Cortex of kidney (tissue), 1 donor: ENCODE results near the gene LUM.

Experiments
- DNase-seq: peaks from one replicate; lab custom pipeline; 2025; lab: John Stamatoyannopoulos, UW

The LUM gene

GRCh38 chr12:91074154-91074709 lies 37.1 kb downstream of the LUM start:
- DNase-seq: no peak

DNA sequence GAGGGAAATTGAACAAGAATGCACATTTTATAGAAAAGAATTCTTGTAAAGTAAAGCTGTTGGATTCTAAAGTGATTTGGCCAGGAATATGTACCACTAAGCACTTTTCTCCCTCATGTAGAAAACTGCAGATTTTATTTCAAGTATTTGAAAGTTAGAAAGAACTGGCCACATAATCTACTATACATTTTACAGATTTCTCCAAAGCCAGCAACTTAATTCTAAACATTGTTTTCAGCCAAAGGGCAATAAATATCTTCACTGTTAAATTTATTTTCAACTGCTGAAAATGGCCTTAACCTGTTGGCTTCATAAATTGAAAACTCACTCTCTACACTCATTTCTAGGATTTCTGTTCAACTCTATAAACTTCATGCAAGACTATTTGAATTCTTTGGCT lies 37.9 kb downstream of the LUM start:
- DNase-seq: no peak

GRCh38 chr12:91072931-91073330 lies 38.4 kb downstream of the LUM start:
- DNase-seq: no peak

- DNase-seq: no peak
Observed at GRCh38 chr12:91070936-91071335, 40.4 kb downstream of the LUM start.

DNA sequence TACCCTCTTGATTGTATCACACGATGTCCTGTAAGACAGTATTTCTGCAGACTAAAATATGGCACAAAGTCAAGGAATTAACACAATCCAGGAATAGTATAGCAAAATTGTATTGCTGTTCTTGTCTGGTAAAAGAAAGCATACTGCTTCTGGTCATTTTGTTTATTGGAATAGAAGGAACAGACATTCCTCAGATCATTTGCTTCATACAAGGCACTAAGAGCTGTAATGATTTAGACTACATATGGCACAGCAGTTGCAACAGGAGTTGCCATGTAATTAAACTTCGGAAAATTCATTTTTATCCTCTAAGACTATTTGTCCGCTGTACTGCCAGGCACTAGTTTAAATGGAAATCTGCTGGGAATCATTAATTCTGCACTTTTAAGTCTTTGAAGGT lies 45.9 kb downstream of the LUM start:
- no peak for DNase-seq

DNA sequence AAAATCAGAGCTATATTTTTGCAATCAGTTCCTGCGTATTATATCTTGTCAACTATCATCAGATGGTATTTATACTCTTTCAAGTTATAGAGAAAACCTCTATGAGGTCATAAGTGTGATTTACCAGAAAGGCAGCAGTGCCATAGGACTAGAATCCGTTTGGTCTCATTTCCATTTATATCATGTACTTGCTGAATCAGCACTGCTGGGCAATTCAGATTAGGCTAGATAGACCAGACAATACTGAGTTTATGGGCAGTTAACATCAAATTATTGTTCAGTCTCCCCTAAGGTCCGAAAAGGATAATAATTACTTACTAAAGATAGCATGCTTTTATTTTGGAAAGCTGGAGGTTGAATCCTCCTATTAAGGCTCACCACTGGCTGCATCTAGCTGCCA lies 46.7 kb downstream of the LUM start:
- no peak for DNase-seq

DNA sequence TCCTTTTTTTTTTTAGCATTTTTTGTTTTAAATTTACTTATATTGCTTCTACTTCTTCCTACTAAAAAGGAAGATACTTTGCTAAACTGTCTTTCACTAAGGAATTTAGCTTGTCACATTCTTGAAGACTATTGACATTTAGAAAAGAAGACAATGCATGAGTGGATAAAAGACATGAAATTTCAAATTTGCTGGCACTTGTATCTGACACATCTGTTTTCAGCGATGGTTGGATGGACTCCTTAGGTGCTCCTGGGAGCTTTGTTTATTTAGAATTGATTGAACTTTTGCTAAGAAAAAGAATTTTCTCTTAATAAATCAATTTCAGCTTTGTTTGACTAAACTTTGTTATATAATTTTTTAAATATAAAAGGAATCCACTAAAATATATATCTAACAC lies 50.2 kb downstream of the LUM start:
- DNase-seq: no peak

- no peak for DNase-seq
Observed at GRCh38 chr12:91059211-91059610, 52.1 kb downstream of the LUM start.

GRCh38 chr12:91058786-91059185 lies 52.5 kb downstream of the LUM start:
- DNase-seq: no peak

DNA sequence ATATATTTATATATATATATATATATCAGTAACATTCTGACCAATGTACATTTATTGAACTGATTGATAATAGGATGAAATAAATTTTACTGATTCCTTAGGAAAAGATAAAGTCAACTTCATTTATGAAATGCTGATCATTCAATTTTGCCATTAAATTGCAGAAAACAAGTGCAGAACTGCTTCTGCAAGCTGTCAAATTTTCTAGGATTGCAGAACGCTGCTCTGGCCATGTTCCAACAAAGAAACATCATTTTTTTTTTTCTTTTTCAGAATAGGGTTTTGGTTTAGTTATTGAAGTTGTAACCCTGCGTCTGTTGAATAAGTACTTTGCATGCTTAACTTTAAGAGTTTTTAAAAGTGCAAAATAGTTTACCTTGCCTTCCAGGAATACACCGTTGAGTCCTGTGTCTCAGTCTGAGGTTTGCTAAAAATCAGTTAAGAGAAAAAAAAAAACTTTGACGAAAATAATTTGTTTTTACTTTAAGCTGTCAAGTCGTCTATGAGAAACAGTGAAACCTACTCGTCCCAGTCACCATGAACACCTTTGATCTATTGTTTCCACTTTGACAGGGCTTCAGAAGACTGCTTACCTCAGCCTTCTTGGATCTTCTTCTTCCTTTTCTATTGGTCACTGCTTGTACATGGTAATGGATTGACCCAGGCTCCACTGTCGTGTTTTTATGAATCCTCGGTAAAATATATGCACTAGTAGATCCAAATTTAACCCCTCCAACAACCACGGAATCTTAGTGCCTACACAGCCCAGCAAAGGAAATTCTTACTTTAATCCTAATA lies 53.7 kb downstream of the LUM start, which contains the start of gene KERA:
Gene KERA (minus strand): TSS at position 657 of the 798 bp plus-strand sequence. CDS start 1,743 bp downstream, outside the sequence.
- no peak for DNase-seq

GRCh38 chr12:91056488-91056887 lies 54.8 kb downstream of the LUM start:
- DNase-seq: no peak

DNA sequence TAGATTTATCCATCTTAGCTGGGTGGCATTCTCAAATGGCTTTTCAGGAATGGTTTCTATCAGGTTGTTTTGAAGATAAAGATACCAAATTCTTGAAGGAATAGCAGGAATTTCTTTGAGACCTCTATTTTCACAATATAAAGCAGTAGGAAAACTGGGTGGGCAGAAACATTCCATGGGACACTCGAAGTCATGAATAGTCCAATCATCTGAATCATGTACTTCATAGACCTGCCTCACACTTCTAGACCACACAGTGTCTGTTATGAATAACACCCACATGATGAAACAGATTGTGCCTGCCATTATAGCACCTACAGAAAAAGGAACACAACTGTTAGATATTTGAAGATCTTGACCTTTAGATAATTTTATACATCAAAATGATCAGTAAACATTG lies 55.3 kb downstream of the LUM start:
- DNase-seq: no peak

DNA sequence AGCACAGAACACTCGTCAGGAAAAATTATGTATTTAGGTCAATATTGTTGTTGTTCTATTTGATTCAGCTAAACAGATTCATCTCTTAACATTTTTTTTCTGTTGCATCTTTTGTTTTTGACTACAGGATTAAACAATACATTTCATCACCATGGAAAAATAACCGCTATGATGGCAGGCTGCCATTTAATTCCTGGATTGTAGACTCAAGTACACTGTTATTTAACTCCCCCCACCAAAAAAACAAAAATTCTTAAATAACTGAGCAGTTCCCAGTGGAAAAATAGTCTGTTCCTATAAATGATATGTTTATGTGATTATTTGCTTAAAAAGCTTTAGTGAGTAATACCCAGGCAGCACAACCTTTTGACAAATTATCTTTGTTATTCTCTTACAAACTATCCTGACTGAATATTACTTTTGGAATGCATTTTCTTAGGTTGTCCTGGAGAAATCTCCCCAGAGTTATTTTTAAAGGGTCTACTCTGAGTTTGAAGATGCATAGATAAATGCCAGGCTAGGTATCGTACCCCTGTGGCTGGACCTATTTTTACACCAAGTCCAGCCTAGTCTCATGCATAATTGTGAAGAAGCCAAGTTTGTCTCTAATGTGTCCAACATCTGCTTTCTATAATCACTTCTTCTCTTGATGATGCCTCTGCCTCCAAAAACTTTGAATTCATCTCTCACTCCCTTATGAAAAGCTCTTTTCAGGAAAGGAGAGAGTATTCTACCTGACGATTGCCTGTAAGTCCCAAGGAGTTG lies 57.2 kb downstream of the LUM start:
- no peak for DNase-seq
